Measurements from ENCODE around the gene GAL3ST3. TPM values are rescaled to one million over a fixed set of nuclear protein-coding genes. Genes with fewer than 3 reads are reported as not detected.

Gene GAL3ST3
- total and polyA plus RNA-seq, 10 of the 15 experiments (the other 5 are each of a cell fraction or from before 2014, with no cell fraction given): 0.06 to 0.12 TPM; not detected in 8

DNA sequence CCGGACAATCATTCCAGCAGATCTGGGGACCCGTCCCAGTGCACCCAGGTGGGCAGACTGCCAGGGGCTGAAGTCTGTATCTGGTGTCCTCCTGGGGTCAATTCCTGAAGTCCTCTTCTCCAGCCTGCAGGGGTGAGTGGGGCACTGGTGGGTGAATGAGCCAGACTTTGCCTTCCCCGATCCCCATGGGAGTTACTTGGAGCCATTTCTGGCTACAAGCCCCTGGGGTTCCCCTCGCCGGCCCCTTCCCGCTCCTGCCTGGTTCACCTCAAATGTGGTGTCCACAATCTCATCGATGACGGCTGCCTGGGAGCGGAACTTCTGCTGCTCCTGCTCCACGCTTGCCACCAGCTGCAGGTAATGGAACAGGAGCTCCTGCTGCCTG is 32.2 kb downstream of the GAL3ST3 start (continued):
- TF ChIP-seq, protein P1, sequence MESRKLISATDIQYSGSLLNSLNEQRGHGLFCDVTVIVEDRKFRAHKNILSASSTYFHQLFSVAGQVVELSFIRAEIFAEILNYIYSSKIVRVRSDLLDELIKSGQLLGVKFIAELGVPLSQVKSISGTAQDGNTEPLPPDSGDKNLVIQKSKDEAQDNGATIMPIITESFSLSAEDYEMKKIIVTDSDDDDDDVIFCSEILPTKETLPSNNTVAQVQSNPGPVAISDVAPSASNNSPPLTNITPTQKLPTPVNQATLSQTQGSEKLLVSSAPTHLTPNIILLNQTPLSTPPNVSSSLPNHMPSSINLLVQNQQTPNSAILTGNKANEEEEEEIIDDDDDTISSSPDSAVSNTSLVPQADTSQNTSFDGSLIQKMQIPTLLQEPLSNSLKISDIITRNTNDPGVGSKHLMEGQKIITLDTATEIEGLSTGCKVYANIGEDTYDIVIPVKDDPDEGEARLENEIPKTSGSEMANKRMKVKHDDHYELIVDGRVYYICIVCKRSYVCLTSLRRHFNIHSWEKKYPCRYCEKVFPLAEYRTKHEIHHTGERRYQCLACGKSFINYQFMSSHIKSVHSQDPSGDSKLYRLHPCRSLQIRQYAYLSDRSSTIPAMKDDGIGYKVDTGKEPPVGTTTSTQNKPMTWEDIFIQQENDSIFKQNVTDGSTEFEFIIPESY (IDR thresholded peaks at IDR 0.05): no peak
- TF ChIP-seq YY1 (IDR thresholded peaks at IDR 0.05; ENCODE audit: low read depth, low read length) (no peak), PAX8 (IDR thresholded peaks at IDR 0.05) (no peak), TCF7 (IDR thresholded peaks at IDR 0.05; ENCODE audit: borderline replicate concordance) (no peak), BHLHE40 (IDR thresholded peaks at IDR 0.05; ENCODE audit: borderline replicate concordance in 1 of 2, low read depth in 2 of 2, low read length in 1 of 2) (no peak), FOXK2 (IDR thresholded peaks at IDR 0.05) (no peak), CHD2 (IDR thresholded peaks at IDR 0.05; ENCODE audit: borderline replicate concordance, low read depth, low read length) (no peak), TBL1XR1 (IDR thresholded peaks at IDR 0.05; ENCODE audit: low read depth, low read length) (no peak)

DNA sequence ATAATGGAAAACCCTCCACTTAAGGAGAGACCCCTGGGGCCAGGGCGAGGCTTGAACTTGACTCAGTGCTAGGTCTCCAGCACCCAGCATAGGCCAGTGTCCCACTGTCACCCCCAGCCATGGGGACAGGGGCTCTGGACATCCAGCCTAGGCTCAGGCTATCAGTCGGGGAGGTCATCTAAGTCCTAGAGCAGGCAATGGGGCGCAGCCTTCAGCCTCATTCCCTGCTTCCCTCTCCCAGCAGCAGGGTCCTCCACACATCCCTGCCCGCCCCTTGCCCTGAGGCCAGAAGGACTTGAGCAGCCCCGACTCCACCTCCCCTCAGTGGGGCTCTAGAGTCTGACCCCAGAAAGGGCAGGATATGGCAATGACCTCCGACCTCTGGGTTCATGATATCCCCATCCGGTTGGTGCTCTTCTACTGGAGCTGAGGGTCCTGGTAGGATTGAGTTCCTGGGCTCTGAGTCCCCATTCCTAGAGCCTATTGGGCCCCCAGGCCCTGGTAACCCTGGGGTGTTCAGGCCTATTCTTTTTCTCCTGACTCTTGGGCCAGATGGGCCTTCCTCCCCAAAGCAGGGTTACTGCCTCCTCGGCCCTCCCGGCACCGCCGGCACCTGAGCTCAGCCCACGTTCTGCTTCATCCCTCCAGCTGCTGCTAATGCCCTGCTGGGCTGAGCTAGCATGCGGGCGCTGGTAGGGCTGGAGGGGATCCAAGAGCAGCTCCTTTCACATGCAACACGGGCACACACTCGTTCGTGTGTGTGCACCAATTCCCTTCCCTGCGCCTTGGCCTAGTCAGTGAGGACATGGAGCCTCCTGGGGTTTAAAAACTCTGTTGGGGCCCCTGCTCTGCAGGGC is 32.8 kb downstream of the GAL3ST3 start:
- whole genome bisulfite sequencing (ENCODE audit: insufficient coverage, insufficient replicate concordance, low lambda C conversion rate, missing lambda C conversion rate): 48% methylated on average over 18 of the region's 18 CpGs
- no TSS peak for BruUV-seq (replicated peaks)
- ATAC-seq (no peak), DNase-seq (ENCODE audit: low read depth, low spot score) (no peak), FAIRE-seq (no peak)
- Histone ChIP-seq H3K27ac (ENCODE audit: control insufficient read depth, insufficient read depth) (no peak overlapping the region), H3K36me3 (ENCODE audit: control insufficient read depth in 2 of 2, insufficient read depth in 2 of 2, low read length in 1 of 2) (no peaks in the 10 kb centered on the region), H4K20me1 (ENCODE audit: control insufficient read depth, insufficient read depth) (no peaks in the 10 kb centered on the region), H3K27me3 (replicated peaks in 1 of 2; ENCODE audit: control insufficient read depth in 2 of 2, insufficient read depth in 2 of 2, low read length in 1 of 2) (peaks cover 3 to 7% of the 10 kb centered on the region in 2 experiments), H3K4me3 (no peak overlapping the region), H3K9ac (ENCODE audit: control insufficient read depth, insufficient read depth, low read length) (no peak overlapping the region), H3K9me3 (replicated peaks; ENCODE audit: control insufficient read depth, insufficient read depth, low read length) (no peaks in the 10 kb centered on the region), H2AFZ (ENCODE audit: control insufficient read depth, low read depth, low read length) (no peak overlapping the region), H3K4me1 (ENCODE audit: control insufficient read depth, insufficient read depth, low read length) (no peaks in the 10 kb centered on the region), H3K79me2 (ENCODE audit: control insufficient read depth, insufficient read depth, low read length) (no peaks in the 10 kb centered on the region), H3K4me2 (ENCODE audit: control insufficient read depth, insufficient read depth) (no peak overlapping the region)
- RAD21 ChIA-PET (ENCODE audit: unreplicated experiment): no interaction called here
- CTCF ChIA-PET: interaction anchor here (0.9 kb wide), 1 partner anchor 132 kb away, joined by 3 read pairs; no protein-coding TSS in a partner anchor
- SMC1A ChIA-PET (ENCODE audit: uncharacterized antibody, unreplicated experiment): no interaction called here
- intact Hi-C loops (cut with micrococcal nuclease; ENCODE audit: unreplicated experiment) (no loop called here), in situ Hi-C loops (cut with MboI) (no loop called here)
- POLR2A ChIA-PET: interaction anchor here (0.6 kb wide), 1 partner anchor 27 kb away, joined by 4 read pairs; no protein-coding TSS in a partner anchor
- TF ChIP-seq GABPA (IDR thresholded peaks at IDR 0.05; ENCODE audit: low read depth): no peak
- TF ChIP-seq KLF5 (IDR thresholded peaks at IDR 0.05; ENCODE audit: partially characterized antibody): no peak
- TF ChIP-seq NR2C1 (IDR thresholded peaks at IDR 0.05): no peak
- TF ChIP-seq MTA2 (IDR thresholded peaks at IDR 0.05; ENCODE audit: low read depth): no peak
- TF ChIP-seq, protein P2, sequence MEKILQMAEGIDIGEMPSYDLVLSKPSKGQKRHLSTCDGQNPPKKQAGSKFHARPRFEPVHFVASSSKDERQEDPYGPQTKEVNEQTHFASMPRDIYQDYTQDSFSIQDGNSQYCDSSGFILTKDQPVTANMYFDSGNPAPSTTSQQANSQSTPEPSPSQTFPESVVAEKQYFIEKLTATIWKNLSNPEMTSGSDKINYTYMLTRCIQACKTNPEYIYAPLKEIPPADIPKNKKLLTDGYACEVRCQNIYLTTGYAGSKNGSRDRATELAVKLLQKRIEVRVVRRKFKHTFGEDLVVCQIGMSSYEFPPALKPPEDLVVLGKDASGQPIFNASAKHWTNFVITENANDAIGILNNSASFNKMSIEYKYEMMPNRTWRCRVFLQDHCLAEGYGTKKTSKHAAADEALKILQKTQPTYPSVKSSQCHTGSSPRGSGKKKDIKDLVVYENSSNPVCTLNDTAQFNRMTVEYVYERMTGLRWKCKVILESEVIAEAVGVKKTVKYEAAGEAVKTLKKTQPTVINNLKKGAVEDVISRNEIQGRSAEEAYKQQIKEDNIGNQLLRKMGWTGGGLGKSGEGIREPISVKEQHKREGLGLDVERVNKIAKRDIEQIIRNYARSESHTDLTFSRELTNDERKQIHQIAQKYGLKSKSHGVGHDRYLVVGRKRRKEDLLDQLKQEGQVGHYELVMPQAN (conservative IDR thresholded peaks at IDR 0.05): no peak
- TF ChIP-seq PAX5 (IDR thresholded peaks at IDR 0.05; ENCODE audit: borderline replicate concordance, low read depth, low read length): no peak
- no peak for TF ChIP-seq RCOR1 (conservative IDR thresholded peaks at IDR 0.05; ENCODE audit: low read depth, low read length)
- no peak for TF ChIP-seq EZH2 (IDR thresholded peaks at IDR 0.05; ENCODE audit: borderline replicate concordance, control insufficient read depth, low read depth, low read length)
